KBM-7 (cell line): ENCODE results near the gene CDC6.
A peak's percentile ranks its signal among the peaks of the same experiment; 100 is the strongest.

Experiments used
- DNase-seq: peaks from one replicate; pipeline ENCODE4 v3.0.0-alpha.2; 2015
- in situ Hi-C: fragments of 300-500 bp; cut with MboI; formaldehyde crosslinking; loops from 2 replicates; pipeline ENCODE4 v1.14.3; 2020; ENCODE audit warnings: low sequenced_read_pairs, low pct_unique_long_range_greater_than_20kb, mixed read lengths

CDC6 gene

DNA sequence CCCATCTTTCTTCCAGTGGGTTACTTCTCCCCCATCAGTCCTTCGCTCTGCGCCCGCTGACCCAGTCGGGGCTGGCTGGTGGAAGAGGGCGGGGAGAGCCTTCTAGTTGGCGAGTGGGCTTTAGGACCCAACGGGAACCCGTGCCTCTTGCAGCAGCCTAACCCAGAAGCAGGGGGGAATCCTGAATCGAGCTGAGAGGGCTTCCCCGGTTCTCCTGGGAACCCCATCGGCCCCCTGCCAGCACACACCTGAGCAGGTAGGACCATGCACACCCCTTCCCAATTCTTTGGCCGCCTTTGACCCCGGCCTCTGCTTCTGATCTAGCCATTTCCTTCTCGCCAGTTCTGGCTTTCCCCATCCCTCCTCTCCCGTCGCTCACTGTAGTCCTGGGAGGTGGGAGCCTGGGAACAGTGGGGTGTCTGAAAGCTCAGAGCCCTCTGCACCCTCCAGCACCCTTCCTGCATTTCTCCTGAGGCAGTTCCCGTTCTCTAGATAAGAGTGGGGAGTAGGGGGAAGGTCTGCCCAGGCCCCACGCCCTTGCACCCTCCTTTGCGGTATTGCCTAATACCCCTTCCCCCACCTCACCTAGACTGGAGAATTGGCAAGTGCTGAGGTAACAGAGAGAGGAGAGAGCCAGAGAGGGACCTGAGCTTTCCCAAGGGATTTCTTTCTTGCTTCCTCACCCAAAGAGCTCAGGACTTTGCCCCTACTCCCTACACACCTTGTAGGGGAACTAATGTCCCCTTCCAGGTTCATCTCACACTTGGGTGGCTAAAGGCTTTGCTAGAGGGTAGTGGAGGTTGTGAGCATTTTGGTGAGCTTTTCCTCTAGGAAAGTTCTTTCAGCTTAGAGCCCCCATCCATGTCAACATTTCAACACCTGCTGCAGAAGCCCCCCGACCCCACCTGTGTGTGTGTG lies 21.6 kb downstream of the CDC6 start, which contains the start of gene RARA:
Gene RARA (plus strand): TSS at position 150 of the 918 bp plus-strand sequence. CDS start 22,039 bp downstream, outside the sequence.
- no peak for DNase-seq
- in situ Hi-C loops = no loop called here

DNA sequence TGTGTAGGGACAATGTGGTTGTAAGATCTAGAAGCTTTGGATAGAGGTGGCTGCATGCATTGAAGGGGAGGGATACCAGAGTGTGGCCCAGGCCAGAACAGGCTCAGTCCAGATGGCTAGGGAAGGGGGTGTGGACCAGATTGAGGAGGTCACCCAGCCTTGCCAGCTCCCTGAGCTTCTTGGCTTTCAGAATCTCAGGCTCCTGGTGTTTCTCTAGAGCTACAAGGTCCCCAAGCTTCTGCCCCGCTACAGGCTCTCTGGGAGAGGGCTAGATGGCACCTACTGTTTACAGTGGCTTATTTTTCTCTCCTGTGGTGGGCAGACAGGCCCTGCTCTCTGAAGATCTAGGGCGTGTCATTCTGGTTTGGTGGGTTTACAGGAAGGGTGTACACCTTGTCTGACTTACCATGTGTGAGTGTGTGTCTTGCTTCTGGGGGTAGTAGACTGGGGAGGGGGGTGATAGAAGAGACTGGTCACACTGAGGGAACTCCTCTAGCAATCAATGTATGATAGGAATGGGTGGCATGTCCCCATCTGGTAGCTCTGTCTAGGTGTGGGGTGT lies 22.4 kb downstream of the CDC6 start:
- no peak for DNase-seq
- in situ Hi-C loops = no loop called here

DNA sequence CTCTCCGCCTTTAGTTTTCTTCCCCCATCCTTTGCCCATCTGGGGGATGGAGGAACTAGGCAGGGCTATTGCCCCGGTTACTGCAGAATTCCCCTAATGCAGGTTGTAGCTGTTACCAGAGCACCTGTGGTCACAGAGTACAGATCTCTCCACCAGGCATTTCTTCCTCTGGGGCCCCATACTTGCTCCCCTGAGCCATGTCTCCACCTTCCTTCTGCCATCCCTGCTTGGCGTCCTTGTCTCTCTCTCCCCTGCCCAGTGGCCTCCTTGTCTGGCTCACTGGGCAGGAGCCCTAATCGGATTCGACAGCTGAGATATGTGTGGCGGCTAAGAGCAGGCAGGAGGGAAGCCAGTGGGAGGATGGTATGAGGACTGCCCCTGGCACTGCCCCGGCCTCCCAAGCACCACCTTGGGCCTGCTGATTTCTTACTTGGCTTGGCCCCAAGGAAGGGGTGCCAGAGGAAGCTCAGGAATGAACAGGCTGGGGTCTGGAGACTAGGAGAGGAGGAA lies 23.3 kb downstream of the CDC6 start:
- in situ Hi-C loops = no loop called here
- no peak for DNase-seq

DNA sequence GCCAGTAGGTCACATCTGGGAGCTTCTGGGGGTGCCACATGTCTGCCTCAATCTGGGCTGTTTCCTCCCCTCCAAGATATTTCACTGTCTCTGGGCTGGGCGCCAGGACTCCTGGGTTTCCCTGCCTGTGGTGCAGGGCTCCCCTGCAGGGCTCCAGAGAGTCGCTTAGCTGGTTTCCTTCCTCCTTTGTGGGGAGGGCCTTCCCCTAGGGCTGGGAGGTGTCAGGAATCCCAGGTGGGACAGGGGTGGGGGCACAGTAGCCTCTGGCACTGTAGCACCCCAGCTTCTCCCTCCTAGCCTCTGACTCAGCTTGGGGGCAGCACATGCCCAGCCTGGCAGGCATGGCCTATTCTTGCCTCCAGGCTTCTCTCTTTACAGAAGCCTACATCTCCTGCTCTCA lies 23.9 kb downstream of the CDC6 start:
- in situ Hi-C loops = no loop called here
- peak; percentile 45 for DNase-seq

GRCh38 chr17:40312131-40312731 lies 24.6 kb downstream of the CDC6 start:
- no peak for DNase-seq
- in situ Hi-C loops = no loop called here

GRCh38 chr17:40312893-40313667 lies 25.4 kb downstream of the CDC6 start:
- in situ Hi-C loops = no loop called here

GRCh38 chr17:40313668-40314583 lies 26.2 kb downstream of the CDC6 start:
- DNase-seq = no peak
- in situ Hi-C loops = no loop called here

More at GRCh38 chr17:40312893-40313667, 25.4 kb downstream of the CDC6 start:
- no peak for DNase-seq

DNA sequence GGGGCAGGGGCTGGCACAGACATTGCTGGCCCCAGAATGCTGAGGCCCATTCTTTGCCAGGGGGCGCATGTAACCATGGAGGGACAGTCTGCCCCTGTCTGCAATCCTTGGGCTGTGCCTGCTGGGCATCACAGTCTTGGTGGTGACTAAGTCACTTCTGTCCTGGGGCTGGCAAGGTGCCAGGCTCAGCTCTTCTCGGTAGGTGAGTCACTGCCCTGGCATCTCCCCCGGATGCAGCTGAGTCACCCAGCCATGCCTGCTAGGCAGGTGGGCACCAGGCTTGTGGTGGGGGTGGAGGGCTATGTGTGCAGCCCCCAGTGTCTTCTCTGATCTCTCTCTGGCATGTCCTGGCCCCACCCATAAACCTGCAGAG lies 26.9 kb downstream of the CDC6 start:
- no peak for DNase-seq
- in situ Hi-C loops = no loop called here

DNA sequence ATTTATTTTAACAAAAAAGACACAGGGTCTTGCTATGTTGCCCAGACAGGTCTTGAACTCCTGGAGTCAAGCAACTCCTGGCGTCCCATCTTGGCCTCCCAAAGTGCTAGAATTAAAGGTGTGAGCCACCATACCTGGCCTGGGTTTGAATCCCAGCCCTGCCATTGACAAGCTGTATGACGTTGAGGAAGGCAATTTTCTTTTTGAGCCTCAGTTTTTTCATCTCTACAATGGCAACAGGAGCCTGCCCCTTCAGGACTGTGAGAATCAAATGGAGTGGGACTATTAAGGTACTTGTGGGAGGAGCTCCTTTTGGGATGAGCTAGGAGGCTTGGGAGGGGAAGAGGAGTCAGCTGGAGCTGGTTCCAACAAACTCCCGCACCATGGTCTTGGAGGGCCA lies 27.5 kb downstream of the CDC6 start:
- DNase-seq = no peak
- in situ Hi-C loops = no loop called here

DNA sequence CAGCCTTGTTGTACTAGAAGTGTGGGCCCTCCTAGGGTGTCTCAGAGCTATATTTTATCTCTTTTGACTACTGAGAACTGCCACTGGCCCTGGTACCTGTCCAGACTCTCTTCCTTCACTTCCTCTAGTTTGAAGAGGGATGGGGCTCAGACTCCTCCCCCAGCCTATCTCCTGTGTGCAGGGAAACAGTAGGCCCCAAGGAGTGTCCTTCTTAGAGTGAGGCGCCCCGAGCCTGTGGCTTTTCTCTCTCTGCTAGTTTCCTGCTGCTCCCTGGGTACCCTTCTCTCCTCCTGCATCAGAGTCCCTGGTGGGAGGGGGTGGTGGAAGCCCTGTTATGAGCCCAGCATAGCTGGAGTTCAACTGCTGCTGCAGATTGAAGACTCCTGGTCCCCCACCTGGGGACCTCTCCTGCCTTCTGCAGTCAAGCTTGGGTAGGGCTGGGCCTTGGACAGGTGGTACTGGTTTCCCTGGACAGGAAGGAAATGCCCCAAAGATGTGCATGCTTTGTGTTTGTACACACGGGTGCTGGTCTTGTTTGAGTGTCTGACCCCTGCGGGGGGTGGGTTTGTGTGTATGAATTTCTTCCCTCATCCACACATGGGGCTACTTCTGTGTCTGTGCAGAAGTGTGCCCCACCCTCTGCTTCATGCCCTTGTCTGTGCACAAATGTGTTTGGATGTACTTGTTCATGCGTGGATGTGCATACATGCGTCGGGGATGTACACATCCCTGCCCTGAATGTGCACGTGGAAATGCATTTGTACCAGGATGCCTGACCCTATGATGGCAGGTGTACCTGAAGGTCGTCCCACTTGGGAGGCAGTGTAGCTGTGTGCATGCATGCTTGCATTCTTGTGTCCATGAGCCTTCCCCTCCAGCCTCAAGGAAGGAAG lies 28.2 kb downstream of the CDC6 start:
- in situ Hi-C loops = no loop called here
- DNase-seq = peak; percentile 59

DNA sequence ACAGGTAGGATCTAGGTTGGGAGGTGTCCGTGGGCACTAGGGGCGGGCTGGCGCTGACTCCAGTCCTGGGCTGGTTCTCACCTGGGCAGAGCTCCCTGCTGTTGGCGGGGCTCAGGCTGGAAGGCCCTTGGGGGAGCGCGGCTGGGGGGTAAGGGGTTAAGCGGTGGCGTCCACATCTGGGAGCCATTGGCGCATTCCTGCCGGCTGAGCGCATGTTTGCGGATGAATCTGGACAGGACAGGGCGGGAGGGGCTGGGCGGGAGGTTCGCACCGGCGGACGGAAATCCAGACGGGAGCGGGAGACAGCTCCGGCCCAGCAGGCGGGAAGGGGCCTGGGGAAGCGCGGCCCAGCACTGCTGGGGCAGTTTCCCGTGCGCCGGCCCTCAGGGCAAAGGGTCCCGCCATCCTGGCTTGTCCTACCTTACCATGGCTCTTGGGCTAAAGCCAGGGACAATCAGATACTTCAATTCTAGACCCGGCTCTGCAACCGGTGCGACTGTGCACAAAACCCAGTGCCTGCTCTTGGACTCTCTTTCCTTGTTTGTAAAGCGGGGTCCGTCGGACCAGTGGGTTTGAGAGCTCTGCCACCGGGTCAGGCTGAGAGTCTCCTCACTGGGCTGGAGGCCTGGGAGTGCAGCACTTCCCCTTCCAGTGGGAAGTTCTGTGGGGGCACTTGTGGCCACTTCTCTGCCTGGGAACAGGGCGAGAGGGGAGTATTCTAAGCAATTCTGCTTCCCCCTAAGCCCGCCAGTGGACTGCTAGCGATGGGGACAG lies 29.1 kb downstream of the CDC6 start:
- no peak for DNase-seq
- in situ Hi-C loops = no loop called here

DNA sequence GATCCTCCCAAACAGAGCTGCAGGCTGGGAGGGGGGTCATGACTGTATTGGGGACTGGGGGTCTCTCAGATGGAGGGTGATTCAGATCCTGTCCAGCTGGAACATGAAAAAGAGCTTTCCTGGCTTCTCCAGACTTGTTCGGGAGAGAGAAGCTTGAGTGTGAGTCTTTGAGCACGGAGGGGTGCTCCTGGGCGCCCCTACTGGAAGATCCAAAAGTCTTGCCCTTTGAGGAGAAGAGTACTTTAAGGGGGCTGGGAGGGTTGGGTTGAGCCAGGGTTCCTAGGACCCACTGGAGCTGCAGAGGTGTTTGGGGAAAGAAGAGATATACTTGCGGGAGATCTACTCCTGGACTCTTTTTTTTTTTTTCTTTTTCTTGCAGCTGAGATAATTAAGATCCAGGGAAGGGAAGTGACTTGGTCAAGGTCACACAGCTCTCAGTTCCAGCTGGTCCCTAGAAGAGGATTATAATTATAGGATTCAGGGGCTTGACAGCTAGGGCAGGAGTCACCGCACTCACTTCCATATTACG lies 29.7 kb downstream of the CDC6 start:
- in situ Hi-C loops = no loop called here
- peak; percentile 62 for DNase-seq

DNA sequence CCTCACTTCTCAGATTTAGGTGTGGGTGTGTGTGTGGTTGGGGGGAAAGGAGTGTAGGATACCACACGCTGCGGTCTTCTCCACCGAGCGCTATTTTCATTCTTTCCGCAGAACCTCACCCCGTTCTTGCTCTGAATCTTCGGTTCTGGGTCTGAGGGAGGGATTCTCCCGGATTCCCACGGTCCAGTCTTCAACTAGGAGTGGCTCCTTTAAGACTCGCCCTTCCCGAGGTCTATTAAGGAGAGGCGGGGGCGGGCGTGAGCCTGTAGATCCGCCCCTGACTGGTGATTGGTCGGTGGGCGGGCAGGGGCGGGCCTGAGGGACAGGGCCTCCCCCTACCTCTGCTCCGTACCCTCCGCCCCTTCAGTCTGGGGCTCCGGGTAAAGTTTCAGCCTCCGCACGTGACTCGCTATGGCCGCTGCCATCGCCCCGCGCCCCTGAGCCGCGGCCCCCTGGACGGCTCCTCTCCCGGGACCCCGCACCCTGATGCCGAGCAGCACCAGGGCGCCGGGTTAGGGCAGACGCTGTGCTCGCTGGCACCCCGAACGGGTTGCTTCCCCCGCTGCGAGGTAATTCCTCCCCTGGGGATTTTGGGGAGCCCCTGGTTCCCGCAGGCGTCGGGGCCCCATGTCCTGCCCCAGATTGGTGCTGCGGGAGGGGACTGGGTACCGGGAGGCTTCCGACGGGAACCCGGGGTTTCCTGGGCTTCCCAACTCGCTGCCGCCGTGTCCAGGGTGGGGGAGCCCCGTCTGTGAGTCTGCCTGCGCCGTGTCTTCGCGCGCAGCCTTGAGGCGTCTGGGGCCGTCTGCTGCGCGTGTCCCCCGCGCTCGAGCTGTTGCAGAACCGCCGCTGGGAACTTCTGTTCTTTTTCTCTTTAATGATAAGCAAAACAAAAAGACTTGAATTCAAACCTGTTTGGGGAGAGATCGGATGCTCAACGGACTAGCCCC lies 30.5 kb downstream of the CDC6 start:
- DNase-seq = peak; percentile 95
- in situ Hi-C loops = no loop called here

- no peak for DNase-seq
- in situ Hi-C loops = no loop called here
These were observed 31.2 kb downstream of the CDC6 start for GRCh38 chr17:40318830-40319391.
